Stimulated activated CD4-positive, alpha-beta T cell treated with anti-CD3 and anti-CD28 coated beads, Interleukin-4, amount 100 ng/mL, for 24 hours (primary cell): Measurements from ENCODE around the gene EPHA2.

Experiments used
- DNase-seq: peaks from one replicate; pipeline ENCODE4 v3.0.0-alpha.2; 2020

Gene EPHA2

GRCh38 chr1:16133007-16133961 is 22.6 kb downstream of the EPHA2 start:
- DNase-seq: no peak

DNA sequence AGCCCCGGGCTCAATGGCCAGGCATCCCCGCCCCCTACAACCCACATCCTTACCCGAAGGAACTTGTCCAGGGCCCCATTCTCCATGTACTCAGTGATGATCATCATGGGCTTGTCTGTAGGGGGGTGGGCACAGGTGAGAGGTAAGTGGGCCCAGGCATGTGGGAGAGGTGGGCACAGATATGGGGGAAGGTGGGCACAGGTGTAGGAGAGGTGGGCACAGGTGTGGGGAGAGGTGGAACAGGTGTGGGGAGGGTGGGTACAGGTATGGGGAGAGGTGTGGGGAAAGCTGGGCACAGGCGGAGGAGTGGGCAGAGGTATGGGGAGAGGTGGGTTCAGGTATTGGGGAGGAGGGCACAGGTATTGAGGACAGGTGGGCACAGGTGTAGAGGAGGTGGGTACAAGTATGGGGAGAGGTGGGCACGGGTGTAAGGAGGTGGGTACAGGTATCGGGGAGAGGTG is 23.5 kb downstream of the EPHA2 start:
- DNase-seq: no peak

DNA sequence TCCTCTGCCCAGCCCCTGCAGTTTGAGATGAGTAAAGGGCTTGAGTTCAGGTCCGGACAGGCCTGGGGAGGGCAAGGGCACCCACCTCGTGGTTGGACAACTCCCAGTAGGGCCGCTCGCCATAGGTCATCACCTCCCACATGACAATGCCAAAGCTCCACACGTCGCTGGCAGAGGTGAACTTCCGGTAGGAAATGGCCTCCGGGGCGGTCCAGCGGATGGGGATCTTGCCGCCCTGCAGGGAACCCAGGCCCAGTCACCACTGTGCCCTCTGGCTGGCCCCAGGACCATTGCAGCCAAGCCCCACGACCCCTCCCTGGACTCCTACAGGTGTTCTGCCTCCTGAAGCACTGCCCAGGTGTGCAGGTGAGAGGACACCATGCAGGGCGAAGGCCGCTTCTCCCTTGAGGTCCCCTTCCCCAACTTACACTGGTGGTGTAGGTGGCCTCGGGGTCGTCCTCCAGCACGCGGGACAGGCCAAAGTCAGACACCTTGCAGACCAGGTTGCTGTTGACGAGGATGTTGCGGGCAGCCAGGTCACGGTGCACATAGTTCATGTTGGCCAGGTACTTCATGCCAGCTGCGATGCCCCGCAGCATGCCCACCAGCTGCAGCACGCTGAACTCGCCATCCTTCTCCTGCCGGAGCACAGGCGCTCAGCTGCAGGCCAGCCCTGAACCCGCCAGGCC is 24.1 kb downstream of the EPHA2 start:
- no peak for DNase-seq

GRCh38 chr1:16130827-16131226 is 25.0 kb downstream of the EPHA2 start:
- DNase-seq: no peak

DNA sequence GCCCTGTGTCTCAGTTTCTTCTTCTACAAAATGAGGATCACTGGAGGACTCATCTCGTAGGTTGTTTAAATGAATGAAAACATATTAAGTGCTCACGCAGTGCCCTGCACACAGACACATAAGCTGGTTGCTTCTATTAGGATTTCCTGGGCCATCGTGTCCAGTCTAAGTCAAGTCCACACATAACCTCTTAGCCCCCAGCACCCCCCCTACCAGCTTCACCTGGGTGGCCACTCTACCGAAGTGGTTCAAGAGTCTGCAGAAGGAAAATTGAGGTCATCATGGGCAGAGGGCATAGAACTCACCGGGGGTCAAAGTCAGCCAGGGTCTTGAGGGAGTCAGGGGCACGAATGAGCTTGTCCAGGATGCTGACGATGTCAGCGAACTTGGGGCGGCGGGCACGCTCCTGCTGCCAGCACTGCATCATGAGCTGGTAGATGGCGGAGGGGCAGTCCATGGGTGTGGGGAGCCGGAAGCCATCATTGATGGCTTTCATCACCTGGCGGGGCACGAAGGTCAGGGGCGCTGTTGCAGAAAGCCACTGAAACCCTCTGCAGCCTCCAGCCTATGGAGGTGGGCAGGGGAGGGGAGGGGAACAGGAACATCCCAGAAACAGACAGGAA is 25.8 kb downstream of the EPHA2 start:
- DNase-seq: no peak

- no peak for DNase-seq
Observed at GRCh38 chr1:16129316-16129715, 26.6 kb downstream of the EPHA2 start.

- DNase-seq: no peak
Observed at GRCh38 chr1:16128338-16128741, 27.5 kb downstream of the EPHA2 start.

- no peak for DNase-seq
Observed at GRCh38 chr1:16127676-16128337, 28.1 kb downstream of the EPHA2 start.

DNA sequence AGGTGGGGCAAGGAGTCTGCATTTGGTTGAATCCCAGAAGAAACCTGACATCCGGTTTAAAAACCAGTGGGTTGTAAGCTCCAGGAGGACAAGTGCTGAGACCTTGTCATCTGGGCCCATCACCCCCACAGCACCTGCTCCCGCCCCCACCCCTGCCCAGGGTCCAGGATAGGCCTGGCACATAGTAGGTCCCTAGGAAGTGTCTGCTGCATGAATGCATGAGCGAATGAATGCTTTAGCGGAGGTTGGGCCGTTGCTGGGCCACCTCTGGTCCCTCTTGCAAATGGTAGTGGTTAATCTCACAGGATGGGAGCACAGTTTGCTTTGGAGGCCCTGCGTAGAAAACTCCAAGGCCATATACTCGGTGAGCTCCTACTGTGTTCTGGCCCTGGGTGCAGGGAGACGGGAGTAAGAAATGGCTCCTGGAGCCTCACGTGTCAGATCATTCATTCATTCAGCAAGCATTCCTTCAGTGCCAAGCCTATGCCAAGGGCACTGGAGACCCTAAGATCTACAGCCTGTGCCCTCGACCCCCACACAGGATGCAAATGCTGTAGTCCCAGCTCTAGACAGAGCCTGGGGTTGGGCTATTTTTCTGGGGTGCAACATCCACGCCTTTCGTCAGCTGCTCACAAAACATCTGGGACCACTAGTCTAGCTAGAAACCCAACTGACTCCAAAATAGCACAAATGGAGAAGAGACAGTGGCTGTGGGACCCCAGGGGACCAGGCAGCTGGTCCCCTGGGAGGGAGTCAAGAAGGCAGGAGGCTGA is 28.9 kb downstream of the EPHA2 start:
- no peak for DNase-seq

DNA sequence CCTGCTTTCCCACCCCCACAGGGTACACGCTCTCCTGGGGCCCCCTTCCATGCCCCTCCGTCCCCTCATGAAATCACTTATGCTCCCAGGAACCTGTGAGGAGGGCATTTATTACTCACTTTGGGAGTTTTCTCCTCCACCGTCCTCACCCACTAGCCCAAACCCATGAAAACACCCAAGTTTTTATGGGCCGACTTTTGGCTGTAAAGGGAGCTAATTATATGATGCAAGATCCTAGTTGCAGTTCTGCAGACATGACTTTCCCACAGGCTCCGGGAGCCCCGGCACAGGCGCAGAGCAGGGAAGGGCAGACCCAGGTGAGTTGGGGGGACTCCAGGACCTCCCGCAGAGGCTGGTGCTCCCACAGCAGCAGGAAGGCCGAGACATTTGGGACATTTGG is 29.7 kb downstream of the EPHA2 start:
- no peak for DNase-seq

DNA sequence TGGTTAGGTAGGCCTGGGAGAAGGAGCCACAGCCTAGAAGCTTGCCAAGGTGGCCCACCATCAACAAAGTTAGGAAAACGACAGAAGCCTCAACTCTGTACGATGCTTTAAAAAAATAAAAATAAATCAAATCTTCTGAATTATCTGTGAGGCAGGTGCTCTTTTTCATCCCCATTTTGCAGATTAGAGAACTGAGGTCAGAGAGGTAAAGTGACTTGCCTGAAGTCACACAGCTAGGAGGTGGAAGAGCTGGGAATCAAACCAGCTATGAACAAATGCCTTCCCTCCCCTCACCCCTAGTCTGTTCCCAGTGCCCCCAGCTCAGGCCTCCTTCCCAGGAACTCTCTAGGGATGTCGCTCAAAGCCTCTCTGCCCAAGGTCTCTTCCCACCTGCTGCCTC is 30.4 kb downstream of the EPHA2 start:
- no peak for DNase-seq

GRCh38 chr1:16125088-16125470 is 30.8 kb downstream of the EPHA2 start:
- DNase-seq: no peak

DNA sequence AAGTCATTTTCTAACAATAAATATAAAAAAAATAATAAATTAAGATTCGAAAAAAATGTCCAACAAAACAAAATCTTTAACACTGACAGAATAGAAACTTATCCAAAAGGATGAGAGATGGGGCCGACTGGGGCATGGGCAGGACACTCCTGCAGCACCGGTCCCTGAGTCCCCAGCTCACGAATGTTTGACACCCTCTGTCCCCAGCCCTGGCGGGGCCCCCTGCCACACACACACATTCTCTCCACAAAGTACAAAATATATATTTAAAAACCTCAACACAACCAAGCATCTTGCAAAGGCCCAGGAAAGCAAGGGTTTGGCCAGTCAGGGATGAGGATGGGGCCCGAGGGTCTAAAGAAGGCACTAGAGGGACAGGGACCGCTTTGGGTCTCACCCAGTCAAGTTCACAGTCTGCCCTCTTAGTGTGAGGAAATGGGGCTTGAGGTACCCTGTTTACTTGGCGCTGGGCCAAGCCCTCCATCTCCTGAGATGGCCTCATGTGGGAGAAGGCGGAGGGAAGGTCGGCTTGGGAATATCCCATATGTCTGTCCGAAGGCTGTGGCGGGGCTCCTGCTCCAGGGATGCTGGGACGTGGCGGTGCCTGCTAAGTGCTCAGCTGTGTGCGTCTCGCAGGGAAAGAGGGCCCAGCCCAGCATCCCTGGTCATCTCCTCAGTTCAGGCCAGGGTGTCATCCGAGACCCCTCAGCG is 31.3 kb downstream of the EPHA2 start:
- DNase-seq: no peak

DNA sequence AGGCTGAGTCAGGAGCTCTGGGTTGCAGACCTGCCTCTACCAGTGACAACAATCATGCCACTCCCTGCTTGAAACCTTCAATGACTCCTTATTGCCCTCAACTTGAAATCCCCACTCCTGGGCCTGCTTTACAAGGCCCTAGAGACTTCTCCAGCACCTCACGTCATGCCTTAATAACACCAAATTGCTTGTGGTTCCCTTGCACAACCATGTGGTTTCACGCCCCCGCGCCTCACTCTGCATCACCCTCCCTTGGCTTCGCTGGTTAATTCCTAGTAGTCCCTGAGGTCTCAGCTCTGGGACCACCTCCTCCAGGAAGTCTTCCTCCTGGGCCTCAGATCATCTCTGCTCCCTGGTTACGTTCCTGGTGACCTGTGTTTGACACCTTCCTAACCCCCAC is 33.0 kb downstream of the EPHA2 start:
- peak; percentile 52 for DNase-seq

GRCh38 chr1:16122350-16122881 is 33.5 kb downstream of the EPHA2 start:
- DNase-seq: no peak

- DNase-seq: no peak
Observed at GRCh38 chr1:16120940-16121410, 34.9 kb downstream of the EPHA2 start.

DNA sequence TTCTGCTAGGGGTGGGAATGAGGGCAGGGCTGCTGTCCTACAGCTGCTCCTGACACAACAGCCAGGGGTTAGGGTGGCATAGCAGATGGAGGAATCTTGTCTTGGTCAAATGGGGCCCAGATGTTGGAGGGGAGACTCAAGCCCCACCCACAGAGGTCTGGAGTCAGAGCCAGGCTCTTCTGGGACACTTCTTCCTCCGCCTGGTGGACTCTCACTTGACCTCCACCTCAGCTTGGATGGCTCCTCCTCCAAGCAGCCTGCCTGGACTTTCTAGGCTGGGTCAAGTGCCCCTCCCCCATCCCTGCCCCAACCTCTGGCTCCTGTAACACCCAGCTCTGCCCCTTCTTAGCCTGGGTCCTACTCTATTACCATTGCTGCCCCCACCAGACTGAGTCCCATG is 35.5 kb downstream of the EPHA2 start:
- no peak for DNase-seq

GRCh38 chr1:16119926-16120325 is 35.9 kb downstream of the EPHA2 start:
- no peak for DNase-seq

- no peak for DNase-seq
Observed at GRCh38 chr1:16119504-16119903, 36.4 kb downstream of the EPHA2 start.

DNA sequence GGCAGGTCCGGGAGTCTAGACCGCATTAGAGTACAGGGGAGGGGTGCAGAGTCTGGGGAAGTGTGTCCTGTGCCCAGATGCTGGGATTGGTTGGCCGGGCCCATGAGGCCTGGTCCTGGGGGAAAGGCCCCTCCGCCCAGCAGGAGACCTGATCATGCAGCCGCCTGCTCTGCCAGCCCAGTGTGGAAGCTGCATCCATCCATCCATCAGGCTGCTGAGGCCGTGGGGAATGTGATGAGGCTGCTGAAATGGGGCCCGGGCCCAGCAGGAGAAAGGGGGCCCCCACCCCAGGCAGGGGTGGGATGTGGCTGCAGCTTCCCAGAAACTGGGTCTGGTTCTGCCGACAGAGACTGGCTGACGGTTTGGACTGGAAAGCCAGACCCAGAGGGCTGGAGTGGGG is 37.2 kb downstream of the EPHA2 start:
- DNase-seq: no peak

DNA sequence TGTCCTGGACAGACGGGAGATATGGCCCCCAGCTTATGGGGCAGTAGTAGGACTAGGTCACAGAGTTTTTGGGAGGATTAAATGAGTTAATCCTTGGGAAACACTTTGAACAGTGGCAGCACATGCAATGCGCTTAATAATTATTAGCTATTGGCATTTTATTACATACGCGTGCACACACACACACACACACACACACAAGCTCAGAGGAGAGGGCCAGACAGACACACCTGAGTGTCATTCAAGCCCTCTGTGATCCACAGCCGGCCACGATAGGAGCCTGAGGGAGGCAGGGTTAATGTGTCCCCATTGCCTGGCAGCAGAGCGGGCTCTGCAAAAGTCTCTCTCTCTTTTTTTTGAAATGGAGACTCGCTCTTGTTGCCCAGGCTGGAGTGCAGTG is 37.9 kb downstream of the EPHA2 start:
- DNase-seq: no peak
